ENCODE measurements around the gene IL11. TPM values are rescaled to one million over a fixed set of nuclear protein-coding genes. Genes with fewer than 3 reads are reported as not detected.

IL11 gene
- total and polyA plus RNA-seq, 7 donors, result 0.06 TPM; not detected in 6

DNA sequence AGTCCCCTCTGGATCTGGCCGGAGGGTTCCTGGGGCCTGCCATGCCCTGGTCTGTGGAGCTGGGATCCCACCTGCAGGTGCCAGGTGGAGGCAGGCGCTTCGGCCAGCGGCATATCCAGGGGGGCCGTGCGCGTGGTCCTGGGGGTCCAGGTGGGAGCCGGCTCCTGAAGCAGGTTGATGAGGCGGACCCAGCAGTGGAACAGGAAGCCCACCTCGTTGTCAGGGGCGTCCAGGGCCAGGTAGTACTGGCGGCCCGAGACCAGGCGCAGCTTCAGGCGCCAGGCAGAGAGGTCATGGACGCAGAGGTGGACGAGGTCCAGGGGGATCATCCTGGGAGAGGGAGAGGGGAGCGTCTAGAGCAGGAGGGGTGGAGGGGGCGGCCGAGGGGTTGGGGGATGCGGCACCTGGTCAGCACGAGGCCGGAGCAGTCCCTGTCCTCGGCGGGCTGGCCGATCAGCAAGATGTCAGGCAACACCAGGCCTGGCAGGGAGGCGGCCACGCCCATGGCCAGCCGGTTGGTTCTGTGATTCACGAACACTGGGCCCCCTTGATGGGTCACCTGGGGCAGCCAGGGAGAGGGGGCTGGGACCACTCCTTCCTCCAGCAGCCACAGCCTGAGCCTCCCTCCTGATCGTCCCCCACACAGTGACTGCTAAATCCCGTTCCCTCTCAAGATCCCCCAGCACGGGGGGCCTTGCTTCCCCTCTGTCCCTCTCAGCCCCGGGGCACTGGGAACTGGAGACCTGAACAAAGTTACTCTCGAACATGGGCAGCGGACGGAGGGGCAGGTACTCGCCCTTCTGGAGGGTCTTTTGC, 7.9 kb downstream of the IL11 start:
- H3K27me3 ChIP-seq (ENCODE audit: insufficient read depth in 3 of 3, low read length in 2 of 3), result peaks cover 0 to 7% (median 3%) of the 10 kb centered on the region in 3 donors
- no peak overlapping the region for H3K4me3 ChIP-seq
- ATAC-seq (no peak), DNase-seq (no peak)
- 71 to 81% (median 74%) methylated on average over 27 to 38 of the region's 38 CpGs for whole genome bisulfite sequencing, 3 donors
- H3K27ac ChIP-seq, result no peak overlapping the region
- H3K4me1 ChIP-seq, result no peaks in the 10 kb centered on the region
- no peaks in the 10 kb centered on the region for H3K9me3 ChIP-seq
- H3K36me3 ChIP-seq (ENCODE audit: insufficient read depth in 1 of 2, low read depth in 1 of 2), result no peaks in the 10 kb centered on the region
- TF ChIP-seq, protein P1, sequence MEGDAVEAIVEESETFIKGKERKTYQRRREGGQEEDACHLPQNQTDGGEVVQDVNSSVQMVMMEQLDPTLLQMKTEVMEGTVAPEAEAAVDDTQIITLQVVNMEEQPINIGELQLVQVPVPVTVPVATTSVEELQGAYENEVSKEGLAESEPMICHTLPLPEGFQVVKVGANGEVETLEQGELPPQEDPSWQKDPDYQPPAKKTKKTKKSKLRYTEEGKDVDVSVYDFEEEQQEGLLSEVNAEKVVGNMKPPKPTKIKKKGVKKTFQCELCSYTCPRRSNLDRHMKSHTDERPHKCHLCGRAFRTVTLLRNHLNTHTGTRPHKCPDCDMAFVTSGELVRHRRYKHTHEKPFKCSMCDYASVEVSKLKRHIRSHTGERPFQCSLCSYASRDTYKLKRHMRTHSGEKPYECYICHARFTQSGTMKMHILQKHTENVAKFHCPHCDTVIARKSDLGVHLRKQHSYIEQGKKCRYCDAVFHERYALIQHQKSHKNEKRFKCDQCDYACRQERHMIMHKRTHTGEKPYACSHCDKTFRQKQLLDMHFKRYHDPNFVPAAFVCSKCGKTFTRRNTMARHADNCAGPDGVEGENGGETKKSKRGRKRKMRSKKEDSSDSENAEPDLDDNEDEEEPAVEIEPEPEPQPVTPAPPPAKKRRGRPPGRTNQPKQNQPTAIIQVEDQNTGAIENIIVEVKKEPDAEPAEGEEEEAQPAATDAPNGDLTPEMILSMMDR (IDR thresholded peaks at IDR 0.05), result no peak
- intact Hi-C loops (cut with DNase I), result no loop called here

- H3K4me1 ChIP-seq, result no peaks in the 10 kb centered on the region
- intact Hi-C loops (cut with DNase I), result no loop called here
- no peak for DNase-seq
These were observed 9.4 kb downstream of the IL11 start for GRCh38 chr19:55360902-55361301.

DNA sequence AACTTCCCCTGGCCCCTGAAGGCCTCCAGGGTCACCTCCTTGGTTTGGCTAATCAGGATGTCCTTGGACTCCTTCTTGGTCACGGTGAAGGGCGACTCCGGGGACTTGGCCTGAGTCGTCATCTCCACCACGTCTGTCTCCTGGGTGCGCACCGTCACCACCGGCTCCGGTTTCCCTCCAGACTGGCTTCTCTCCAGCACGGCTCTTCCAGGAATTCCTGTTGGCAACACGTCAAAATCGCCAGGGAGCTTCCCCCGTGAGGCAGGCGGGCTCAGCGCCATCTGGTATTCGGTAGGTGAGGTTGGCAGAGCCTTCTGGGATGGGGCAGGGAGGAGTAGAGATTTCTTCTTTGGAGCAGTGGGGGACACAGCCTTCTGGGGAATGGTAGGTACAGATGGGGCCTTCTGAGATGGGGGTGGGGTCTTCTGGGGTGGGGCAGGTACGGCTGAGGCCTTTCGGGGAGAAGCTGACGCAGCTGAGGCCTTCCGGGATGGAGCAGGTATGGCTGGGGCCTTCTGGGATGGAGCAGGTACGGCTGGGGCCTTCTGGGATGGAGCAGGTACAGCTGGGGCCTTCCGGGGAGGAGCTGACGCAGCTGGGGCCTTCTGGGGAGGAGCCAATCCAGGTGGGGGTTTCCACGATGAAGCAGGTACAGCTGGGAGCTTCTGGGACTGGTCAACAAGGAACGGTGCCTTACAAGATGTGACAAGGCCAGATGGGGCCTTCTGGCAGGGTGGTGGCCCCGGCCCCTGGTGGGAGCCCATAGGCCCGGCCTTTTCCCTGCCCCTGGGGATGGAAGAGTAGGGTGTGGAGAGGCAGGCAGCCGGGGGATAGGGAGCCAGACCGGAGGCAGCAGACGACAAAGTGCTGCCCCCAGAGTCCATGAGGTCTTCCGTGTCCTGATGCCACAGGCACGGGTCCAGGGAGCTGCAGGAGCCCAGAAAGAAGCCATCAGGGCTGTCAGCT, 11.0 kb downstream of the IL11 start:
- DNase-seq (no peak), ATAC-seq (no peak)
- intact Hi-C loops (cut with DNase I), result no loop called here
- no peak overlapping the region for H3K27ac ChIP-seq
- peaks cover 0 to 33% (median 14%) of the 10 kb centered on the region in 3 donors for H3K27me3 ChIP-seq (ENCODE audit: insufficient read depth in 3 of 3, low read length in 2 of 3)
- H3K4me1 ChIP-seq, result no peaks in the 10 kb centered on the region
- TF ChIP-seq, protein P1 (IDR thresholded peaks at IDR 0.05), result no peak
- 47 to 55% (median 53%) methylated on average over 31 to 32 of the region's 32 CpGs for WGBS, 3 donors
- no peak overlapping the region for H3K4me3 ChIP-seq
- no peaks in the 10 kb centered on the region for H3K9me3 ChIP-seq
- H3K36me3 ChIP-seq (ENCODE audit: insufficient read depth in 1 of 2, low read depth in 1 of 2), result no peaks in the 10 kb centered on the region

More at GRCh38 chr19:55360902-55361301, 9.4 kb downstream of the IL11 start:
- WGBS, 3 donors, result 88 to 90% (median 89%) methylated on average over 16 of the region's 16 CpGs
- TF ChIP-seq, protein P1 (IDR thresholded peaks at IDR 0.05), result no peak
- Histone ChIP-seq H3K9me3 (no peaks in the 10 kb centered on the region), H3K27ac (no peak overlapping the region), H3K27me3 (ENCODE audit: insufficient read depth in 3 of 3, low read length in 2 of 3) (peaks cover 0 to 22% (median 11%) of the 10 kb centered on the region in 3 donors), H3K4me3 (no peak overlapping the region), H3K36me3 (ENCODE audit: insufficient read depth in 1 of 2, low read depth in 1 of 2) (no peaks in the 10 kb centered on the region)
- no peak for ATAC-seq

GRCh38 chr19:55358493-55358892, 11.8 kb downstream of the IL11 start:
- Histone ChIP-seq H3K4me1 (peaks cover 3% of the 10 kb centered on the region), H3K9me3 (no peaks in the 10 kb centered on the region), H3K36me3 (ENCODE audit: insufficient read depth in 1 of 2, low read depth in 1 of 2) (no peaks in the 10 kb centered on the region), H3K27me3 (ENCODE audit: insufficient read depth in 3 of 3, low read length in 2 of 3) (peaks cover 0 to 40% (median 15%) of the 10 kb centered on the region in 3 donors), H3K4me3 (no peak overlapping the region), H3K27ac (no peak overlapping the region)
- intact Hi-C loops (cut with DNase I), result no loop called here
- 66 to 75% (median 69%) methylated on average over 16 to 19 of the region's 19 CpGs for WGBS, 3 donors
- TF ChIP-seq, protein P1 (IDR thresholded peaks at IDR 0.05), result no peak
- ATAC-seq (no peak), DNase-seq (no peak)
